Activated CD8-positive, alpha-beta T cell treated with anti-CD3 and anti-CD28 coated beads for 36 hours (primary cell): ENCODE data around the gene UQCRFS1. TPM values are rescaled to one million over a fixed set of nuclear protein-coding genes. Genes with fewer than 3 reads are reported as not detected.

Experiments used
- ATAC-seq: fragments of 200-7000 bp; cut with Tn5 transposase; one replicate; pipeline ENCODE4 v1.10.0; 2021; ENCODE audit warnings: mild to moderate bottlenecking, moderate library complexity
- CTCF ChIA-PET: fragments of 350-600 bp; sonication (Branson Sonifier 250); formaldehyde crosslinking; loops from one replicate; lab custom pipeline; 2021; ENCODE audit warnings: antibody characterized with exemption; lab: Charles Lee
- POLR2A ChIA-PET: fragments of 350-600 bp; sonication (Branson Sonifier 250); formaldehyde crosslinking; loops from one replicate; lab custom pipeline; 2021; ENCODE audit warnings: antibody characterized with exemption; lab: Charles Lee
- DNase-seq: peaks from one replicate; pipeline ENCODE4 v3.0.0-alpha.2; 2020
- H3K27ac Mint-ChIP-seq: one replicate; pipeline ENCODE4 v1.8.0; 2021; ENCODE audit warnings: mild to moderate bottlenecking, mixed read lengths
- H3K27me3 Mint-ChIP-seq: one replicate; pipeline ENCODE4 v1.8.0; 2021; ENCODE audit warnings: mixed read lengths
- H3K36me3 Mint-ChIP-seq: one replicate; pipeline ENCODE4 v1.8.0; 2021; ENCODE audit warnings: low read depth, mixed read lengths
- H3K4me1 Mint-ChIP-seq: one replicate; pipeline ENCODE4 v1.8.0; 2021; ENCODE audit warnings: low read depth, mixed read lengths
- H3K4me3 Mint-ChIP-seq: one replicate; pipeline ENCODE4 v1.8.0; 2021; ENCODE audit warnings: mild to moderate bottlenecking, moderate library complexity, mixed read lengths
- H3K9me3 Mint-ChIP-seq: one replicate; pipeline ENCODE4 v1.8.0; 2021; ENCODE audit warnings: mixed read lengths
- CTCF ChIP-seq: fragments of 200-600 bp; IDR thresholded peaks from one replicate; pipeline ENCODE4 v1.8.0; 2022; ENCODE audit warnings: antibody characterized with exemption, mild to moderate bottlenecking
- intact Hi-C: fragments of 100-400 bp; cut with micrococcal nuclease; formaldehyde crosslinking; loops from one replicate; pipeline ENCODE4 v1.10.0; 2022
- total RNA-seq, 2 experiments: library from RNA; stranded (reverse); gene quantifications; one replicate each; pipeline ENCODE4 v1.2.3, GENCODE V29; 2021

UQCRFS1 gene
- total RNA-seq, 2 experiments from 2014 or later = 48.5 to 51.1 TPM

GRCh38 chr19:29188289-29189032 is 24.5 kb downstream of the UQCRFS1 start:
- ATAC-seq = no peak
- H3K4me3 Mint-ChIP-seq = no peak overlapping the region
- H3K36me3 Mint-ChIP-seq = no peaks in the 10 kb centered on the region
- intact Hi-C loops = no loop called here
- POLR2A ChIA-PET = no interaction called here
- H3K9me3 Mint-ChIP-seq = no peaks in the 10 kb centered on the region
- DNase-seq = no peak
- CTCF ChIA-PET = interaction anchor here (1.3 kb wide), 1 partner anchor 72 kb away, joined by 3 read pairs; no protein-coding TSS in a partner anchor
- no peak for TF ChIP-seq CTCF
- H3K27me3 Mint-ChIP-seq = no peaks in the 10 kb centered on the region
- peaks cover 4% of the 10 kb centered on the region for H3K4me1 Mint-ChIP-seq
- H3K27ac Mint-ChIP-seq = no peak overlapping the region

- no peak overlapping the region for H3K4me3 Mint-ChIP-seq
- no peak overlapping the region for H3K27ac Mint-ChIP-seq
- ATAC-seq = no peak
- no peaks in the 10 kb centered on the region for H3K4me1 Mint-ChIP-seq
- no peak for TF ChIP-seq CTCF
- intact Hi-C loops = no loop called here
- no peaks in the 10 kb centered on the region for H3K36me3 Mint-ChIP-seq
- ChIA-PET CTCF (interaction anchor here (0.6 to 1.3 kb wide), 2 partner anchors 11 to 73 kb away, joined by 3 read pairs; no protein-coding TSS in a partner anchor), POLR2A (no interaction called here)
- H3K9me3 Mint-ChIP-seq = no peaks in the 10 kb centered on the region
- H3K27me3 Mint-ChIP-seq = no peaks in the 10 kb centered on the region
- no peak for DNase-seq
These were observed 25.3 kb downstream of the UQCRFS1 start for GRCh38 chr19:29187676-29188075.

GRCh38 chr19:29185427-29185826 is 27.5 kb downstream of the UQCRFS1 start:
- intact Hi-C loops = no loop called here
- H3K27ac Mint-ChIP-seq = no peak overlapping the region
- H3K4me3 Mint-ChIP-seq = no peak overlapping the region
- CTCF ChIA-PET = no interaction called here
- no peaks in the 10 kb centered on the region for H3K36me3 Mint-ChIP-seq
- DNase-seq (no peak), ATAC-seq (no peak)
- no peaks in the 10 kb centered on the region for H3K9me3 Mint-ChIP-seq
- H3K27me3 Mint-ChIP-seq = no peaks in the 10 kb centered on the region
- H3K4me1 Mint-ChIP-seq = no peaks in the 10 kb centered on the region
- TF ChIP-seq CTCF = no peak
- POLR2A ChIA-PET = no interaction called here

GRCh38 chr19:29176981-29177754 is 35.8 kb downstream of the UQCRFS1 start:
- intact Hi-C loops = no loop called here
- peaks cover 3% of the 10 kb centered on the region for H3K27me3 Mint-ChIP-seq
- no peaks in the 10 kb centered on the region for H3K4me1 Mint-ChIP-seq
- POLR2A ChIA-PET = no interaction called here
- no peak for DNase-seq
- H3K9me3 Mint-ChIP-seq = peaks cover 43% of the 10 kb centered on the region
- H3K36me3 Mint-ChIP-seq = peaks cover 3% of the 10 kb centered on the region
- CTCF ChIA-PET = interaction anchor here (0.6 kb wide), 1 partner anchor 10 kb away, joined by 3 read pairs; no protein-coding TSS in a partner anchor
- no peak overlapping the region for H3K27ac Mint-ChIP-seq
- no peak for ATAC-seq
- H3K4me3 Mint-ChIP-seq = no peak overlapping the region
- TF ChIP-seq CTCF = no peak

- ChIA-PET POLR2A (no interaction called here), CTCF (no interaction called here)
- Mint-ChIP-seq H3K9me3 (peaks cover 45% of the 10 kb centered on the region), H3K27me3 (peaks cover 3% of the 10 kb centered on the region), H3K4me1 (peaks cover 3% of the 10 kb centered on the region), H3K36me3 (peaks cover 3% of the 10 kb centered on the region), H3K27ac (no peak overlapping the region), H3K4me3 (no peak overlapping the region)
- ATAC-seq (no peak), DNase-seq (no peak)
- TF ChIP-seq CTCF = no peak
- intact Hi-C loops = no loop called here
These were observed 39.1 kb downstream of the UQCRFS1 start for GRCh38 chr19:29173896-29174295.
